AG10803 (cell line): ENCODE data around the gene GPSM3.

ENCODE experiments used
- DNase-seq: peaks from one replicate; pipeline ENCODE4 v3.0.0; 2010; ENCODE audit warnings: low read depth
- H3K4me3 ChIP-seq: 2 replicates; pipeline ENCODE4 v1.5.1; 2011; ENCODE audit warnings: mild to moderate bottlenecking, low read length, control low read depth
- CTCF ChIP-seq: conservative IDR thresholded peaks from 2 replicates; pipeline ENCODE4 v1.5.1; 2011; ENCODE audit warnings: mild to moderate bottlenecking, low read length, control low read depth, inconsistent platforms

Gene GPSM3

GRCh38 chr6:32170294-32170693, 22.1 kb downstream of the GPSM3 start:
- DNase-seq, result no peak
- H3K4me3 ChIP-seq, result no peak overlapping the region
- no peak for TF ChIP-seq CTCF

GRCh38 chr6:32168807-32169591, 23.4 kb downstream of the GPSM3 start:
- no peak overlapping the region for H3K4me3 ChIP-seq
- DNase-seq, result no peak
- TF ChIP-seq CTCF, result no peak

DNA sequence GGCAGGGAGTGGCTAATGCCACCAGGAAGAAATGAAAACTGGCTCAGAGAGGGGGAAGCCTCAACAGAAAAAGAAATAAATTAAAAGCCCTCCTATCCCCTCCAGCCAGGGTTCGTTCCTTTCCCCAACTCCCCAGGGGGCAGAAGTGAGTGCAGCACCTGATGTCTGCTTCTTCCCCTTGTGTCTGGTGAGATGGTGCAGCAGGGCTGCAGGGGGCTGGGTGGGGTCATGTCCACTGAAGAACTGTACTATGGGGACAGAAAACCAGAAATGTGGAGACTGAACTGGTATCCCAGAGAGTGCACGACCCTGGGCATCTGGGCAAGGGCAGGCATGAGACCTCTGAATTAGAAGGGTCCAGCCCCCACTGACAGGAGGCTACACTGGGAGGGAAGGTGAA, 24.1 kb downstream of the GPSM3 start:
- no peak overlapping the region for H3K4me3 ChIP-seq
- DNase-seq, result no peak
- no peak for TF ChIP-seq CTCF

DNA sequence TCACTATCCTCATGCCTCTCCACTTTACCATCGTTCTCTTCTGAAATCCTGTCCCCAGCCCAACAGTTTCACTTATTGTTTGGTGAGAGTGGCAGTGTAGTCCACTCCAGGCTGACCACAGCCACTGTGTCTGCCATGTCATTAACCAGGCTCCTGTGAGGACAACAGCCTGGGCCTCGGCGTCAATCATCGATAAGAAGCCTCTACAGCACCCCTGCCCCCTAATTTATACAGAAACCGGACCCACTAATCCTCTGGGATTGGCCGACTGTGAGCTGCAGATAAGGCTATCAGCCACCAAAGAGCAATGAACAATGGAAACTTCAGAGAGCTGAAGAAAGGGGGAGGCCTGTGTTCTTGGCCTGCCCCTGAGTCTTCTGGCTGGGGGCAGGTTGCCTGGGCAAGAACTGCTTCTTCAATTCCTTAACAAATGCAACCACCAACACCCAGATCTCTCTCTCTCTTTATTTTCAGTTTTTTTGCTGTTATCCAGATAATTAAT, 24.6 kb downstream of the GPSM3 start:
- H3K4me3 ChIP-seq, result no peak overlapping the region
- DNase-seq, result no peak
- no peak for TF ChIP-seq CTCF

DNA sequence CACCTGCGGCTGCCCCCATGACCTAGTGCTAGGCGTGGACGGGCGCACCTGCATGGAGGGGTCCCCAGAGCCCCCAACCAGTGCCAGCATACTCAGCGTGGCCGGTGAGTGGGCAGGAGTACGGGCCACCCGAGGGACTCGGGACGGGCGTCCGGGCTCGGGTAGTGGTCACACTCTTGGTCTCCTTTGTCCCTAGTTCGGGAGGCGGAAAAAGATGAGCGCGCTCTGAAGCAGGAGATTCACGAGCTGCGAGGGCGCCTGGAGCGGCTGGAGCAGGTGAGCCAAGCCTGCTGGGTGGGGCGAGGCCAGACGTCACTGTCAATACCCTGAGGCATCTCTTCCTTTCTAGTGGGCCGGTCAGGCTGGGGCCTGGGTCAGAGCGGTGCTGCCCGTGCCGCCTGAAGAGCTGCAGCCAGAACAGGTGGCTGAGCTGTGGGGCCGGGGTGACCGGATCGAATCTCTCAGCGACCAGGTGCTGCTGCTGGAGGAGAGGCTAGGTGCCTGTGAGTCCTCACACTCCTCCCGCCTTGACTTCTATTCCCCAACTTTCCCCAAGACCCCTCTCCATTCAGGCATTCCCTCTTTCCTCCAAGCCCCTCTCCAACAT, 25.2 kb downstream of the GPSM3 start:
- no peak for TF ChIP-seq CTCF
- DNase-seq, result no peak
- no peak overlapping the region for H3K4me3 ChIP-seq

GRCh38 chr6:32166411-32167061, 25.9 kb downstream of the GPSM3 start:
- no peak overlapping the region for H3K4me3 ChIP-seq
- no peak for DNase-seq
- no peak for TF ChIP-seq CTCF
